Neural progenitor cell (in vitro differentiated cells): ENCODE measurements around the gene ATP1A1. TPM values are rescaled to one million over a fixed set of nuclear protein-coding genes. Genes with fewer than 3 reads are reported as not detected.

ENCODE experiments used
- DNase-seq: peaks from one replicate; pipeline ENCODE4 v3.0.0-alpha.2; 2016; ENCODE audit warnings: low spot score
- H2AFZ ChIP-seq: fragments of 200-600 bp; sonication (generic); replicated peaks from 2 replicates; pipeline ENCODE4 v1.6.1; 2016; ENCODE audit warnings: antibody characterized with exemption
- H3F3A ChIP-seq: fragments of 200-600 bp; sonication (generic); 2 replicates; pipeline ENCODE4 v1.6.1; 2016; ENCODE audit warnings: antibody characterized with exemption, low read depth
- H3K27ac ChIP-seq: fragments of 200-600 bp; sonication (generic); 2 replicates; pipeline ENCODE4 v1.5.1; 2016; ENCODE audit warnings: mild to moderate bottlenecking
- H3K27me3 ChIP-seq: fragments of 200-600 bp; sonication (generic); 2 replicates; pipeline ENCODE4 v1.6.1; 2016; ENCODE audit warnings: mild to moderate bottlenecking, moderate library complexity
- H3K36me3 ChIP-seq: fragments of 200-600 bp; sonication (generic); 2 replicates; pipeline ENCODE4 v1.5.1; 2016
- H3K4me1 ChIP-seq: fragments of 200-600 bp; sonication (generic); 2 replicates; pipeline ENCODE4 v1.6.1; 2016; ENCODE audit warnings: mixed run types
- H3K4me2 ChIP-seq: fragments of 200-600 bp; sonication (generic); 2 replicates; pipeline ENCODE4 v1.6.1; 2016
- H3K4me3 ChIP-seq: fragments of 200-600 bp; sonication (generic); 2 replicates; pipeline ENCODE4 v1.5.1; 2016
- H3K79me2 ChIP-seq: fragments of 200-600 bp; sonication (generic); 2 replicates; pipeline ENCODE4 v1.6.1; 2016; ENCODE audit warnings: low read depth
- H3K9ac ChIP-seq: fragments of 200-600 bp; sonication (generic); 2 replicates; pipeline ENCODE4 v1.6.1; 2016
- H3K9me3 ChIP-seq: fragments of 200-600 bp; sonication (generic); 2 replicates; pipeline ENCODE4 v1.5.1; 2016; ENCODE audit warnings: low read depth
- H4K20me1 ChIP-seq: fragments of 200-600 bp; sonication (generic); 2 replicates; pipeline ENCODE4 v1.6.1; 2016; ENCODE audit warnings: low read depth
- H3K27ac Mint-ChIP-seq: 3 replicates; pipeline ENCODE4 v1.8.0; 2021; ENCODE audit warnings: mixed read lengths
- H3K27me3 Mint-ChIP-seq: 2 replicates; pipeline ENCODE4 v1.8.0; 2022; ENCODE audit warnings: low read depth, mild to moderate bottlenecking, inconsistent platforms, moderate library complexity, mixed read lengths; ENCODE audit not compliant: insufficient read depth
- H3K36me3 Mint-ChIP-seq: 3 replicates; pipeline ENCODE4 v1.8.0; 2021; ENCODE audit warnings: mixed read lengths
- H3K4me1 Mint-ChIP-seq: 3 replicates; pipeline ENCODE4 v1.8.0; 2021; ENCODE audit warnings: mixed read lengths
- H3K4me3 Mint-ChIP-seq: 3 replicates; pipeline ENCODE4 v1.8.0; 2021; ENCODE audit warnings: mild to moderate bottlenecking, moderate library complexity, mixed read lengths
- H3K9me3 Mint-ChIP-seq: 3 replicates; pipeline ENCODE4 v1.8.0; 2020; ENCODE audit warnings: mixed read lengths
- EZH2 ChIP-seq: fragments of 200-600 bp; sonication (generic); IDR thresholded peaks from 2 replicates; pipeline ENCODE4 v1.6.1; 2017; ENCODE audit warnings: antibody characterized with exemption, mild to moderate bottlenecking, moderate library complexity
- EZH2phosphoT487 ChIP-seq: fragments of 200-600 bp; sonication (generic); IDR thresholded peaks from 2 replicates; pipeline ENCODE4 v1.6.1; 2017; ENCODE audit warnings: antibody characterized with exemption
- total RNA-seq: library from RNA; depleted of rRNA; stranded (reverse); fragments of >200 nt; gene quantifications from 2 replicates; pipeline ENCODE4 v1.2.3, GENCODE V29; 2015; ENCODE audit warnings: low replicate concordance
- TF ChIP-seq, protein P1 (sequence below): fragments of 200-600 bp; sonication (generic); IDR thresholded peaks from 2 replicates; pipeline ENCODE4 v1.5.1; 2017; ENCODE audit warnings: antibody characterized with exemption, mild to moderate bottlenecking

Gene ATP1A1
- total RNA-seq, 1 donor from 2014 or later, result 61.5 TPM

DNA sequence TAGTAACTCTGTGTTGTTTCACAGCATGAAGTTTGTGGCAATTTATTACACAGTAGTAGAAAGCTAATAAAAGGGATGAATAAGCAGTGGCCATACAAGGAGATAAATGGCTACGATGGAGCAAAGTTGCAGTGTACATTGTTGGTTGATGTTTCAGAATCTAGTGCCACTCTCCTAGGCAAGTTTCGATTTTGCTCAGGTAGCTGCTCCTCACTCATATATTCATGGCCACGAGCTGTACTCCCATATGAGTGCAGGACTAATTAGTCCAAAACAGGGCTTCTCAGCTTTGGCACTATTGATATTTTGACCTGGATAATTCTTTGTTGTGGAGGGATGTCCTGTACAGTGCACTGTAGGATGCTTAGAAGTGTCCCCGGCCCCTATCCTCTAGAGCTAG lies 30.0 kb upstream of the ATP1A1 start:
- Histone ChIP-seq H3K27me3 (no peaks in the 10 kb centered on the region), H2AFZ (no peak overlapping the region), H3F3A (no peaks in the 10 kb centered on the region), H3K4me3 (no peak overlapping the region), H3K36me3 (no peaks in the 10 kb centered on the region), H3K4me2 (no peak overlapping the region), H3K79me2 (no peaks in the 10 kb centered on the region), H3K9me3 (no peaks in the 10 kb centered on the region), H4K20me1 (no peaks in the 10 kb centered on the region), H3K27ac (no peak overlapping the region), H3K4me1 (peaks cover 17% of the 10 kb centered on the region), H3K9ac (no peak overlapping the region)
- peaks cover 21% of the 10 kb centered on the region for H3K4me1 Mint-ChIP-seq
- no peak overlapping the region for H3K4me3 Mint-ChIP-seq
- H3K9me3 Mint-ChIP-seq, result no peaks in the 10 kb centered on the region
- DNase-seq, result no peak
- peaks cover 4% of the 10 kb centered on the region for H3K27me3 Mint-ChIP-seq
- no peaks in the 10 kb centered on the region for H3K36me3 Mint-ChIP-seq
- TF ChIP-seq EZH2phosphoT487, result no peak
- TF ChIP-seq, protein P1, sequence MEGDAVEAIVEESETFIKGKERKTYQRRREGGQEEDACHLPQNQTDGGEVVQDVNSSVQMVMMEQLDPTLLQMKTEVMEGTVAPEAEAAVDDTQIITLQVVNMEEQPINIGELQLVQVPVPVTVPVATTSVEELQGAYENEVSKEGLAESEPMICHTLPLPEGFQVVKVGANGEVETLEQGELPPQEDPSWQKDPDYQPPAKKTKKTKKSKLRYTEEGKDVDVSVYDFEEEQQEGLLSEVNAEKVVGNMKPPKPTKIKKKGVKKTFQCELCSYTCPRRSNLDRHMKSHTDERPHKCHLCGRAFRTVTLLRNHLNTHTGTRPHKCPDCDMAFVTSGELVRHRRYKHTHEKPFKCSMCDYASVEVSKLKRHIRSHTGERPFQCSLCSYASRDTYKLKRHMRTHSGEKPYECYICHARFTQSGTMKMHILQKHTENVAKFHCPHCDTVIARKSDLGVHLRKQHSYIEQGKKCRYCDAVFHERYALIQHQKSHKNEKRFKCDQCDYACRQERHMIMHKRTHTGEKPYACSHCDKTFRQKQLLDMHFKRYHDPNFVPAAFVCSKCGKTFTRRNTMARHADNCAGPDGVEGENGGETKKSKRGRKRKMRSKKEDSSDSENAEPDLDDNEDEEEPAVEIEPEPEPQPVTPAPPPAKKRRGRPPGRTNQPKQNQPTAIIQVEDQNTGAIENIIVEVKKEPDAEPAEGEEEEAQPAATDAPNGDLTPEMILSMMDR, result no peak
- TF ChIP-seq EZH2, result no peak
- H3K27ac Mint-ChIP-seq, result no peak overlapping the region

DNA sequence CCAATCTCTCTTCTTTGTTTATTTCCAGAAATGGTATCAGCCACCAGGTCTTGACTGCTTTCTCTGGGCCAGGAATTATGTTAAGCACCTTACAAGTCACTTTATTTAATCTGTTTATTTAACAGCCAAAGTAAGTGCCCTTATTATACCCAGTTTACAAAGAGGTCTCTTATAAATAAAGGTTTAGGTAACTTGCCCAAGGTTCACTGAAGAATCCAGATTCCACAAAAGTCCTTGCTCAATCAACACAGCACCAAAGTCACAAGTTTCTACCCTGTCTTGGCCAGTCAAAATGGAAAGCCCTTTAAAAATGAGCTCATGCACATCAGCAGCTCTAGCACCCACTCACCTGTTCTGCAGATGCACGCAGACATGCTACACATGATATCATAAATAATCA lies 28.0 kb upstream of the ATP1A1 start:
- H3K4me2 ChIP-seq, result no peak overlapping the region
- TF ChIP-seq EZH2phosphoT487, result no peak
- no peak for TF ChIP-seq EZH2
- TF ChIP-seq, protein P1, result no peak
- DNase-seq, result no peak
- peaks cover 17% of the 10 kb centered on the region for H3K4me1 ChIP-seq
- no peak overlapping the region for H3K27ac ChIP-seq
- H3K79me2 ChIP-seq, result no peaks in the 10 kb centered on the region
- Mint-ChIP-seq H3K4me3 (no peak overlapping the region), H3K4me1 (peaks cover 21% of the 10 kb centered on the region), H3K27me3 (peaks cover 2% of the 10 kb centered on the region), H3K36me3 (no peaks in the 10 kb centered on the region), H3K9me3 (no peaks in the 10 kb centered on the region), H3K27ac (no peak overlapping the region)
- no peaks in the 10 kb centered on the region for H4K20me1 ChIP-seq
- H3K9ac ChIP-seq, result no peak overlapping the region
- H3K4me3 ChIP-seq, result no peak overlapping the region
- no peaks in the 10 kb centered on the region for H3K36me3 ChIP-seq
- H3F3A ChIP-seq, result no peaks in the 10 kb centered on the region
- H3K27me3 ChIP-seq, result no peaks in the 10 kb centered on the region
- H2AFZ ChIP-seq, result no peak overlapping the region
- no peaks in the 10 kb centered on the region for H3K9me3 ChIP-seq

DNA sequence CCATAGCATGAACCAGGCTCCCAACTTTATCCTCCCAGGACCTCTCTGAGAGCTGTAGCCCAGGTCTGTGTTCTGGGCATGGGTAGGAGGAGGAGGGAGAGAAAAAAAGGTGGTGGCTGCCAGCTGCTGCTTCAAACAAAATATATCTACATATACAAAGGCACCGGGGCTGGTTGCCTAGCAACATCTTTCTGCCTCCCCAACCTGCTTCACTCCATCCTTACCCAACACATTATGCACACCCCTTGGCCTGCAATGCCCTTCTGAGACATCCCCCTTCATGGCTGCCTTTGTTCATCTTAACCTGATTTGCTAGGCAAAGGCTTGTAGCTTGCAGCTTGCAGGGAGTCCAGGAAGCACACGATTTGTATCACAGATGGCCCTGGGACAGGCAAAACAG lies 27.2 kb upstream of the ATP1A1 start:
- TF ChIP-seq EZH2, result no peak
- TF ChIP-seq, protein P1, result no peak
- no peak for TF ChIP-seq EZH2phosphoT487
- Mint-ChIP-seq H3K27me3 (peaks cover 2% of the 10 kb centered on the region), H3K9me3 (no peaks in the 10 kb centered on the region), H3K27ac (no peak overlapping the region), H3K36me3 (no peaks in the 10 kb centered on the region), H3K4me3 (no peak overlapping the region), H3K4me1 (peaks cover 21% of the 10 kb centered on the region)
- Histone ChIP-seq H3K27me3 (no peaks in the 10 kb centered on the region), H3K4me2 (peak overlapping the region; percentile 32), H4K20me1 (no peaks in the 10 kb centered on the region), H3K4me3 (no peak overlapping the region), H3K79me2 (no peaks in the 10 kb centered on the region), H3F3A (no peaks in the 10 kb centered on the region), H2AFZ (peak overlapping the region; percentile 80), H3K36me3 (no peaks in the 10 kb centered on the region), H3K9me3 (no peaks in the 10 kb centered on the region), H3K4me1 (peaks cover 17% of the 10 kb centered on the region), H3K9ac (no peak overlapping the region), H3K27ac (no peak overlapping the region)
- DNase-seq, result peak; percentile 44
